Smooth muscle cell (in vitro differentiated cells): ENCODE measurements around the gene NAV3. TPM values are rescaled to one million over a fixed set of nuclear protein-coding genes. Genes with fewer than 3 reads are reported as not detected.

ENCODE experiments used
- DNase-seq: peaks from one replicate; lab custom pipeline; 2025; ENCODE audit not compliant: unreplicated experiment; lab: John Stamatoyannopoulos, UW
- H2AFZ ChIP-seq: fragments of 200-600 bp; sonication (generic); 2 replicates; pipeline ENCODE4 v1.6.0; 2016; ENCODE audit warnings: antibody characterized with exemption, low read depth, mild to moderate bottlenecking
- H3F3A ChIP-seq: fragments of 200-600 bp; sonication (generic); 2 replicates; pipeline ENCODE4 v1.6.0; 2017; ENCODE audit warnings: antibody characterized with exemption, low read depth
- H3K27ac ChIP-seq: fragments of 200-600 bp; sonication (generic); 2 replicates; pipeline ENCODE4 v1.5.1; 2016; ENCODE audit warnings: low read depth, mild to moderate bottlenecking
- H3K27me3 ChIP-seq: fragments of 200-600 bp; sonication (generic); 2 replicates; pipeline ENCODE4 v1.6.1; 2016; ENCODE audit warnings: low read depth, mild to moderate bottlenecking
- H3K36me3 ChIP-seq: fragments of 200-600 bp; sonication (generic); 2 replicates; pipeline ENCODE4 v1.5.1; 2016; ENCODE audit warnings: low read depth
- H3K4me1 ChIP-seq: fragments of 200-600 bp; sonication (generic); 2 replicates; pipeline ENCODE4 v1.5.1; 2016; ENCODE audit warnings: low read depth
- H3K4me2 ChIP-seq: fragments of 200-600 bp; sonication (generic); 2 replicates; pipeline ENCODE4 v1.6.0; 2016; ENCODE audit warnings: mild to moderate bottlenecking
- H3K4me3 ChIP-seq: fragments of 200-600 bp; sonication (generic); 2 replicates; pipeline ENCODE4 v1.5.1; 2016; ENCODE audit warnings: mild to moderate bottlenecking
- H3K79me2 ChIP-seq: fragments of 200-600 bp; sonication (generic); 2 replicates; pipeline ENCODE4 v1.6.0; 2016; ENCODE audit warnings: low read depth, mild to moderate bottlenecking
- H3K9ac ChIP-seq: fragments of 200-600 bp; sonication (generic); 2 replicates; pipeline ENCODE4 v1.6.0; 2016; ENCODE audit warnings: low read depth
- H3K9me3 ChIP-seq: fragments of 200-600 bp; sonication (generic); replicated peaks from 2 replicates; pipeline ENCODE4 v1.5.1; 2016; ENCODE audit warnings: low read depth
- H4K20me1 ChIP-seq: fragments of 200-600 bp; sonication (generic); 2 replicates; pipeline ENCODE4 v1.6.0; 2016; ENCODE audit warnings: low read depth
- CTCF ChIP-seq: fragments of 200-600 bp; sonication (generic); IDR thresholded peaks from 2 replicates; pipeline ENCODE4 v1.5.1; 2017; ENCODE audit warnings: borderline replicate concordance, mild to moderate bottlenecking, antibody characterized with exemption; ENCODE audit not compliant: insufficient read depth, poor library complexity, severe bottlenecking
- WGBS: methylation state at CpG from one replicate; pipeline ENCODE4 v1.1.7; 2016; ENCODE audit warnings: low lambda C conversion rate; 5-methylcytosine and 5-hydroxymethylcytosine counted together
- polyA plus RNA-seq: library from polyadenylated mRNA; unstranded; fragments of >200 nt; fragmentation: Nextera tagmentation; extraction: Ambion mirVana; gene quantifications from 2 replicates; pipeline ENCODE4 v1.2.1, GENCODE V29; 2016
- total RNA-seq: library from RNA; depleted of rRNA; stranded (reverse); fragments of >200 nt; gene quantifications from 2 replicates; pipeline ENCODE4 v1.2.3, GENCODE V29; 2014

The NAV3 gene
- total and polyA plus RNA-seq, 2 experiments from 2014 or later, result 8.0 to 31.0 TPM

- WGBS, result 96% methylated on average over 1 of the region's 1 CpG
- H3K4me1 ChIP-seq, result no peaks in the 10 kb centered on the region
- H3K9me3 ChIP-seq, result no peaks in the 10 kb centered on the region
- no peak overlapping the region for H2AFZ ChIP-seq
- no peak for TF ChIP-seq CTCF
- no peaks in the 10 kb centered on the region for H3K36me3 ChIP-seq
- H3K27ac ChIP-seq, result no peak overlapping the region
- no peaks in the 10 kb centered on the region for H3K79me2 ChIP-seq
- no peaks in the 10 kb centered on the region for H3F3A ChIP-seq
- H3K27me3 ChIP-seq, result peaks cover 8% of the 10 kb centered on the region
- H4K20me1 ChIP-seq, result no peaks in the 10 kb centered on the region
- no peak overlapping the region for H3K9ac ChIP-seq
- DNase-seq, result no peak
- H3K4me3 ChIP-seq, result no peak overlapping the region
- H3K4me2 ChIP-seq, result no peak overlapping the region
Measured at GRCh38 chr12:77814386-77814785, 16.3 kb upstream of the NAV3 start.

GRCh38 chr12:77816196-77816595, 14.5 kb upstream of the NAV3 start:
- no peaks in the 10 kb centered on the region for H3F3A ChIP-seq
- H3K79me2 ChIP-seq, result no peaks in the 10 kb centered on the region
- peaks cover 8% of the 10 kb centered on the region for H3K27me3 ChIP-seq
- no peak overlapping the region for H3K4me3 ChIP-seq
- no peak for DNase-seq
- no peaks in the 10 kb centered on the region for H3K36me3 ChIP-seq
- no peak for TF ChIP-seq CTCF
- H3K27ac ChIP-seq, result no peak overlapping the region
- no peak overlapping the region for H2AFZ ChIP-seq
- H4K20me1 ChIP-seq, result no peaks in the 10 kb centered on the region
- H3K9ac ChIP-seq, result no peak overlapping the region
- no peaks in the 10 kb centered on the region for H3K4me1 ChIP-seq
- H3K9me3 ChIP-seq, result no peaks in the 10 kb centered on the region
- no peak overlapping the region for H3K4me2 ChIP-seq

- no peak for TF ChIP-seq CTCF
Measured at GRCh38 chr12:77817276-77817675, 13.4 kb upstream of the NAV3 start.

GRCh38 chr12:77818351-77818750, 12.3 kb upstream of the NAV3 start:
- Histone ChIP-seq H2AFZ (no peak overlapping the region), H3K9ac (no peak overlapping the region), H3K79me2 (no peaks in the 10 kb centered on the region), H3K36me3 (no peaks in the 10 kb centered on the region), H3K27me3 (peaks cover 8% of the 10 kb centered on the region), H3K27ac (no peak overlapping the region), H3K4me1 (no peaks in the 10 kb centered on the region), H4K20me1 (no peaks in the 10 kb centered on the region), H3K4me3 (no peak overlapping the region), H3F3A (no peaks in the 10 kb centered on the region), H3K4me2 (no peak overlapping the region), H3K9me3 (no peaks in the 10 kb centered on the region)
- no peak for DNase-seq
- no peak for TF ChIP-seq CTCF
- 89% methylated on average over 4 of the region's 4 CpGs for WGBS

More at GRCh38 chr12:77817276-77817675, 13.4 kb upstream of the NAV3 start:
- WGBS, result 63% methylated on average over 2 of the region's 2 CpGs
- H3F3A ChIP-seq, result no peaks in the 10 kb centered on the region
- H3K27ac ChIP-seq, result no peak overlapping the region
- no peaks in the 10 kb centered on the region for H4K20me1 ChIP-seq
- no peaks in the 10 kb centered on the region for H3K4me1 ChIP-seq
- no peaks in the 10 kb centered on the region for H3K79me2 ChIP-seq
- peaks cover 8% of the 10 kb centered on the region for H3K27me3 ChIP-seq
- no peak overlapping the region for H3K9ac ChIP-seq
- no peaks in the 10 kb centered on the region for H3K36me3 ChIP-seq
- H3K9me3 ChIP-seq, result no peaks in the 10 kb centered on the region
- no peak for DNase-seq
- no peak overlapping the region for H3K4me3 ChIP-seq
- no peak overlapping the region for H2AFZ ChIP-seq
- H3K4me2 ChIP-seq, result no peak overlapping the region
